NK-92 (cell line): Measurements from ENCODE around the gene RALGAPA2.

Source experiments
- DNase-seq: peaks from one replicate; lab custom pipeline; 2025; ENCODE audit not compliant: unreplicated experiment; lab: John Stamatoyannopoulos, UW

Gene RALGAPA2

DNA sequence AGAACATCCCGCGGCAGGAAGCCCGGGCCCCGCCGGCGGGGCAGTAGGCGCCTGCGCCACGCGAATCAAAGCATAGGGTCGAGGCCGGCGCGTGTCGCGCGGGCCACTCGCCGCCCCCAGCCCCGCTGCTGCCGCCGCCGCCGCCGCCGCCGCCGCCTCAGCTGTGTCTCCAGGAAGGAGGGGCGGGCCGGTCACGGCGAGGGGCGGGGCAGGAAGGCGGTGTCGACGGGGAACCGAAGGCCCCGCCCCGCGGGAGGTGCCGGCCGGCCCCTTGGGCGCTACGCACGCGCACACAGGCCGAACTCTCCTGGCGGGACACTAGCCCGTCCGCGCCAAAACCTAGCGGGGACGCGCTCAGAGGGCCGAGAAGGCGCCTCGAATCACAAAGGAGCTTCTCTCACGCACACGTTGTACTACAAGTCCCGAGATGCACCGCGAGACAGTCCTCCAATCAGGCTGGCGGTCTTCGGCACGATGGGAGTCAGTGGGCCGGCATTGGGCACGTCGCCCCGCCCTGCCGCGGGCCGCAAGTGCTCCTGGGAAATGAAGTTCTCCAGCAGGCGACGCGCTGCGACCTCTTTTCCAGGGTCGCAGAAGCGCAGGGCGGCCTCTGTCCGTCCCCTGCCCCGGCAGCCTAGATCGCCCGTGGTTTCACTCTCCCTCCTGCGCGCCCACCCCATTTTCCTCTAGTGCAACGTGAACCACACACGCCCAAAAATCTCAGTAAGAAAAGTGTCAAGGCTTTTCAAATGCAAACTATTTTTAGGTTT lies at the start of gene RALGAPA2:
RALGAPA2 (minus strand) TSS at position 171 of the 770 bp plus-strand sequence; CDS start at position 7, 164 bp downstream.
- peak; percentile 87 for DNase-seq

DNA sequence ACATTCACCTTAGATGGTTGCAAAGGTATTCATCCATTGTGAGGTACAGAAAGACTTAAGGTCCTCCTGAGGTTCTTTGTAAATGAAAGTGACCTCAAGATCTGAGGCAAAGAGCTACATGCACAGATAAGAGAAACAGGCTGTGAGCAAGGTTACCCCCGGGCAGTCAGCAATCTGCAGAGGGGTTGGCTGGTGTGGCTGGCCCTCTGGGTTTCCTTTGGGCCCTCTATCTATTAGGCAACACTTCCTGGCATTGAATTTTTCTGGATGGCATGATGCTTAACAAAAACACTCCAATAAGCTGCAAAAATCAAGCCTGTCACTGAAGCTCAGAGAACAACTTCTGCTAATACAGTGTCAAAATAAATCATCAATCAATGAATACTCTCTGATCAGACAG lies 48.9 kb upstream of the RALGAPA2 start:
- no peak for DNase-seq

DNA sequence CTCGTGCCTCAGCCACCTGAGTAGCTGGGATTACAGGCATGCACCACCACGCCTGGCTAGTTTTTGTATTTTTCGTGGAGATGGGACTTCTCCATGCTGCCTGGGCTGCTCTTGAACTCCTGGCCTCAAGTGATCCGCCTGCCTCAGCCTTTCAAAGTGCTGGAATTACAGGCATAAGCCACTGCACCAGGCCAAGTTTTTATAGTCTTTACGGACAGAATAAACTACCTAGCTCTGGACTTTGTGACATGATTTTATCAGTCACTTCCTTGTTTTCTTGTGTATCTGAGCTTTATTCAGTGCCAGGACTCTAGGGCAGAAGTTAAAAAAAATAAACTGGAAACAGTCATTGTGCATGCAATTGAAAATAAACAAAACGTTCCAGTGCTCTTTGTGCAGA lies 46.7 kb upstream of the RALGAPA2 start:
- DNase-seq: no peak

DNA sequence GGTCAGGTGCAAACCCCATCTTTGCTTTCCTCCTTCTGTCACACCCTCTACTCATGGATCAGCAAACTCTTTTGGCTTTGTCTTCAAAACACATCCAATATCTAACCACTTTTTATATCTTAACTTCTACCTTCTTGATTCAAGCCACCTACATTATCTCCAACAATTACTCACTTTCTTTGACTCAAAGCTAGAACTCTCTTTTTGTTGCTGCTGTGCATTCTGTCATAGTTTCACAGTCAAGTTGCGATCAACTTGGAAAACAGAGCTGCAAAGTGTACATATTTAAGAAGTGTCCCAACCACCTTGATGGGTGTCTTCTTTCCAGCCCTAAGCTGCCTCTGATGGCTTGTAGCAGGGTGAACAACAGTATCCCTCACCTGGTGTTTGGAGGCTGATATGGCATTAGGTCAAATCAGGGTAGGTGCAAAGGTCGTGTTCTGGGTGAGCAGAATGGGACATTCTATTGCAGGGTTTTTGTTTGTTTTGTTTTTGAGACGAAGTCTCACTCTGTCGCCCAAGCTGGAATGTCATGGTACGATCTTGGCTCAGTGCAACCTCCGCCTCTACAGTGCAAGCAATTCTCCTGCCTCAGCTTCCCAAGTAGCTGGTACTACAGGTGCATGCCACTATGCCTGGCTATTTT lies 43.4 kb upstream of the RALGAPA2 start:
- no peak for DNase-seq

DNA sequence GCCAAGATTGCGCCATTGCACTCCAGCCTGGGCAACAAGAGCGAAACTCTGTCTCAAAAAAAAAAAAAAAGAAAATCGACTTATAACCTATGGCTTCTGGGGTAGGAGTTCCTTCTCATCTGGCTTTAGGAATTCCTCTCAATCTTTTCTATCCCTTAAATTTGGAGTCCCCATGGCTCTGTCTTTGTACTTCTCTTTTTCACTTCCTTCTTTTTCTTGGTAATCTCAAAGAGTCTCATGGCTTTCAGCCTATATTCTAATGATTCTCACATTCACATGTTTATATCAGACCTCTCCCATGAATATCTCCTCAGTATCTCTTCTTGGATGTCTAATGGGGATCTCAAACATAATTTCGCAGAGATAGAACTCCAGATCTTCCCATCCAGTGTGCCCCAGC lies 42.8 kb upstream of the RALGAPA2 start:
- no peak for DNase-seq

DNA sequence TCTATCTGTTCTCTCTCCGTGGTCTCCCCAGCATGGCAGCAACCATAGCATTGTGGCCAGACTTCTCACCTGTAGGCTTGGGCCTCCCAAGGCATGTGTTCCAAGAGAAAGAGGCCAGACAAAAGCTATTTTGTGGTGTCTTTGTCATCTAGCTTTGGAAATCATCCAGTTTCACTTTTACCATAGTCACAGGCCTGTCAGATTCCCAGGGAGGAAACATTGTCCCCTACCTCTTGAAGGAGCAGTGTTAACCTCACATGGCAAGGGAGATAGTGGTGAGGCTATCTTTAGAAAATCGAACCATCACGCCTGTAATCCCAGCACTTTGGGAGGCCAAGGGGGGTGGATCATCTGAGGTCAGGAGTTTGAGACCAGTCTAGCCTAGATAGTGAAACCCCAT lies 42.3 kb upstream of the RALGAPA2 start:
- no peak for DNase-seq

DNA sequence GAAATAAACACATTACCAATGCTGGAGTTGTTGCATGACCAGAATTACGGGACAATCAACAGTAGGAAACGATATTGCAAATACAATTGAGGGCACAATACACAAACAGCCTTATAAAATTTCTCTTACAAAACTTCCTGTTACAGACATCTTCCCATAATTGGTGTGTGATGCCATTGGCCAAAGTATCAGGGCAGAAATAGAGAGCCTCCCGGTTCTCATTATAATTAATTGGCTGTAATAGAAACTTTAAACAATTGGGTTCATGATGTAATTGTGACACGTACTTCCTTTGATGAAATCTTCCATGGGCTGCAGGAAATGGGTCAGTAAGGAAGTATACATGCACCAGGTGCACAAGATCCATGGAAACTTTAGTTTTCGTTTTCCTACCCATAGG lies 40.3 kb upstream of the RALGAPA2 start:
- no peak for DNase-seq

DNA sequence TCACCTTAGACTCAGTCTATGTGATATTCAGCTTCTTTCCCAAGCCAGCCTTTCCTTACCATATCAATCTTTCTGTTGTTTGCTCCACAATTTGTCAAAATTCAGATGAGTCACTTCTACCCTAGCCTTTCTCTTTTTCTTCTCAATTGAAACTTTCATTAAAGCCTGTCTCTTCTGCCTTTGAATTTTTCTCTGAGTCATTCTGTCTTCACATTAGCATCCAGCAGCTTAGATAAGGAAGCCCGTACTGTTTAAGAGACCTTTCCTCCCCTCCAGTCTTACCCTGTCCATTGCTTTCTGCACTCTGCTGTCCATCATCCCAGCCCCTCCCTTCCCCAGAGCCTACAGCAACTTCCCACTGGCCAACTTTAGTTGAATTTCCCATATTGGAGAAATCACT lies 34.9 kb upstream of the RALGAPA2 start:
- no peak for DNase-seq

DNA sequence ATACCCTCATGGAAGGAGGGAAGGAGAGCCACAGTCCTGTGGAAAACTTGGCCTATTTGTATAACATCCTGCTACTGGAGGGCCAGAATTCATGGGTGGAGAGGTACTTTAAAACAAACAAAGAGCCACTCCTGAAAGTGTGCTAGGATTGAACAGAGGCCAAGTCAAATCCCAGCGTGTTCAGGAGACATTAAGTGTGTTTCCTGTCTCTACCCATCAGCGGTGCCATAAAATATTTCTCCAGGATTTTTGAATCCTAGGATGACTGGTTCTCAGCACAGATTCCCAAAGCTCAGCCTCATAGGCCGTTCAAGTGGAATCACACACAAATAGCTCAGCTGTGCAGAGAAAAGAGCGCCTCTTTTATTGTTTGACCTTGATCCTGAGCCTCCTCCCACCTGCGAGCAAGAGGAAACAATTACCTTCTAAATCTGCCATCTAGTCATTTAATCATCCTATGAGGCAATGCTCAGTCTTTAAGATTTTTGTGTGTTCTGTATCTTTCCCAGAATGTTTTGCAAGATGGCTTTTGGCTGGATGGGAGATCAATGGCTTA lies 31.8 kb upstream of the RALGAPA2 start:
- DNase-seq: no peak

DNA sequence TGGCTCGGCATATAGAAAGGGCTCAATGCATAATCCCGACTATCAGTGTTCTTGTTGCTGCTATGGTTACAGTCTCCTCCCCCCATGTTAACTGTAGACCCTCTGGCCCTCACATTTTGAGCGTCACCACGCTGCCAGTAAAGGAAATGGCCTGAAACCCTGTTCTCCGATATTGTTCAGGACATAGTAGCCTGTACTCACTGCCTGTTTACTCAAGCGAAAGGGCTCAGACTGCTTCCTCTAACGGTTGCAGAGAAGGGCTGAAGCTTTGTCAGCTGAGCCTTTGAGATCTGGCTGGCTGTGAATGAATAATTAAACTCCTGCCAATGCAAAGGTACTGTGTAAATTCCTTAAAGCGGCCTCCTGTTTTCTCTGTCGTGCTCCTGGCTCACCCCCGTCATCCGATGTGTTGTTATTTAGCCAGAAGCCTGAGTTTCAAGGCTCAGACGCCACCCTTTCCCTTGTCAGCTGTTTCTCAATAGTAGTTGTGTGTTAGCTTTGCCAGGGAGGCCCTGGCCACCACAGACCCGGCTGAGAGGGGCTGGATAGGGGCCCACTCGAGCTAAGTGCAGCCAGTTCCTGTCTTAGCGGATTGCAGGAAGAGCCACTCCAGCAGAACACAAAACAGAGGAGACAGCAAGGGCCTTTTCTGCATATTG lies 31.2 kb upstream of the RALGAPA2 start:
- no peak for DNase-seq

DNA sequence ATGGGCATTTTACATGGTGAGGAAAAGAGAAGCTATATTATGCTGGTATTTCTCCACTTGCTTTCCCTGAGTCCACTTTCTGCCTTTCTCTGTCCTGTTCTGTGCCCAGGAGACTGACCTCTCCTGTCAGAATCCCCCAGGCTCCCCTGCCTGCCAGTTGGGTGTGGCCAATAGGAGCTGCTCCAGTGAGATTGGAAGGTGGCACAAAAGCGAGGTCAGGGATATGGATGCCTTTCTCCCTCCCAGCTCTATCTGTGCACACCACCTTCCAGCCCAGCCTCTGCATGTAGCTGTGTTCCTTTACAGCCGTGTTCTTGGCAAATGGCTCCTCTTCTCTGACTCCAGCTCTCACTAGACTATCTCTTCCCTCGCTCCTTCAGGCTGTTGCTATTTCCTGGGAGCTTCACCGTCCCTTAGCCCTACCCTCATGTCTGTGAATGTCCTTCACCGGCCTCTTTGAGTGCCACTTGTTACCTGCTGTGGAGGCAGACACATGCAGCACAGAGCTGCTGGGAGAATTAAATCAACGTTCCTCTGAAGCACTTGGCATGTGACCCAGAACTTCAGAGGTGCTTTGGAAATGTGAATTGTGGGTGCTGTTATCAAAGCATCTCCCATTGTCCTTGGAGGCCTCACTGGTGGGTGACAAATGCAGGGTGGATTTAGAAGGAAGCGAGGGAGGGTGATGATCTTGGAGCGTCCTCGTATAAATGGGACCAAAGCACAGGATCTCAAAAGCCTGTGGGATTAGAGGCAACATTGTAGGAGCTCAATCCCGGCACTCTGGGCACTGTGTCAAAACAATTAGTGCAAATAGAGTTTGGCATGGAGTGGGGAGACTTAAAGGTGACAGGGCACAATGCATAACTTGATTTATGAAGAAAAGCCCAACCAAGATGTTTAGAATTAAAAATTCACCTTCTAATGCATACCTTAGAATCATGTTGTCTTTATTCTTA lies 28.9 kb upstream of the RALGAPA2 start:
- DNase-seq: no peak

DNA sequence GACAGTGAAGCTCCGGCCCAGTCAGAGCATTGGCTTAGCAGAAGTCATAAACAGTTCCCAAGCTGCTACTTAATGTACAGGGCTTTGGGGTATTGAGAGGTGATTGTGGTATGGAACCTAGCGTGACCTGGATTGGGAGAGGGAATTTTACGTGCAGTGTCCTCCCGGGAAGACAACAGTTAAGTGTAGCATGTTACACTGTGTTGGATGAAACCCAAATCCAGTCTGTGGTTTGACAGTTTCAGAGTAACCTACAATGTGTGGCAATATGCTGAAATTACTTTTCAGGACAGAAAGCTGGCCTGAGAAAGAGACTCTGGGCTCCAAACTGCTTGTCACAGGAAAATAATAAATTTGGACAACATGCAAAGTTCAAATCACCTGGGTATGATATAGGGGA lies 28.1 kb upstream of the RALGAPA2 start:
- no peak for DNase-seq

DNA sequence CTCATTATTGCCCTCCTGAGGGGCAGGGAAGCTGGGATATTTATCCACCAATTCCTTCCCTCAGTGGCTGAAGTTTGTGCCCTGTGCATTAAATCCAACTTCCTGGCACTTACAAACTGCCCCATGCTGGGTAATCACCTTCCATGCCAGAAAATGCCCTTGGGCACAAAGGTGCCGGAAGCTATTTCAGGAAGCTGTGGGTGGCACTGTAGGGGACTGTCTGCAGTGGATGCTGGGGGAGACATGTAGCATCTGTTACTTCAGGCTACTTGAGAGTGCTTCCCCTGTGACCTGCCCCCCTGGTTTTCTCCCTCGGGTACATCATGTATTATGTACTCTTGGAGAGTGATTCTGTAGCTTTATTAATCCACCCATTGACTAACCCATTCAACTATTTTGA lies 24.7 kb upstream of the RALGAPA2 start:
- DNase-seq: no peak

DNA sequence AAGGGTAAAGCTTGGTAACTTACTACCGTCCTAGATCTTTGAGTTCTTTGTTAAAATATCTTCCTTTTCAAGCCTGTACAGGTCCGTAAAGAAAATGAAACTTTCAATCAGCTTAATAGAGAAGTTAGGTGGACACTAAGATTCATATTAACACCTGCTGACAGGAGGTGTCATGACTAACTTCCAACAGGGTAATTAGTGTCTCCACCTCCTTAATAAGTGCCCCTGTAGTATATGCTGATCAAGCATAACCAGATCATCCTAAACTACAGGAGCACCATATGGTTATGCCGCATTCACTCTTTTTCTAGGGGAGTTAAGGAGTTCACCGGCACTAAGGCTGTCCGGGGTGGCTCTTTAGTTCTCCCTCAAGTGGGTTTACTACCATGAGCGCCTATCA lies 23.9 kb upstream of the RALGAPA2 start:
- DNase-seq: no peak

DNA sequence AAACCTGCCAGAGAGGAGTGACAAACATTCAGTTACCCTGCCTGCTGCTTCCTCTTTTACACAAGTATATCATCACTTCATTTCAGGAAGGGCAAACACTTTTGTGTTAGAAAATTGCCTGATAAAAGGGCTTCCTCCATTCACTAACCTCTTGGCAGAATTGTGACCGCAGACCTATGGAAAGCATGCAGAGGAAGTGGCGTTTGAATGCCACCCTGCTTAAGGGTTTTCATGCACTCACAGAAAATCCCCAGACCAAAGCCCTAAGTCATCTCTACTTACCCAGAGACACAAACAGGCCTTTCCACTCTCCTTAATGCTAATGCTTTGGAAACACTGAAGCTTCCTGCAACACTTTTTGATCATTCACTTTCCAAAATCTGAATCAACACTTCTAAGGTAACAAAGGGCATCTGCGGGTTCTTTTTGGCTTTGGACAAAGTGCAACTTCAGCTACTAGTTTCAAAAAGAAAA lies 22.1 kb upstream of the RALGAPA2 start:
- DNase-seq: no peak

DNA sequence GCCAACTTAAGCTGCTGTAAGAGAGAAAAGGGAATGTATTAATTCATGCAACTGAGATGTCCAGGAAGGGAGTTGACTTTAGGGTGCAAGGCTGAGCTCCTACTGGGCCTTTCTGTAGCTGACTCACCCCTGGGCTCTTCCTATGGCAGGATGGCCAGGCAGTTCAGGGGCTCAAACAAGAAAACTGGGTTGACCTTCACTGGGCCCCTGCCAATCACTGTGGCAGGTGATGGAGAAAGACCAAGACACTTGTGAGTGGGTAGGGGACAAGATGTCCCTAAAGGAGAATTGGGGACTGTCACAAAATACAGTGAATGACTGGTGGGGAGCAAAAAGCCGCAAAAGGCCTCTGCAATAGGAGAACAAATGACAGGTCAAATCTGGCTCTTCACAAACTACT lies 21.5 kb upstream of the RALGAPA2 start:
- no peak for DNase-seq

DNA sequence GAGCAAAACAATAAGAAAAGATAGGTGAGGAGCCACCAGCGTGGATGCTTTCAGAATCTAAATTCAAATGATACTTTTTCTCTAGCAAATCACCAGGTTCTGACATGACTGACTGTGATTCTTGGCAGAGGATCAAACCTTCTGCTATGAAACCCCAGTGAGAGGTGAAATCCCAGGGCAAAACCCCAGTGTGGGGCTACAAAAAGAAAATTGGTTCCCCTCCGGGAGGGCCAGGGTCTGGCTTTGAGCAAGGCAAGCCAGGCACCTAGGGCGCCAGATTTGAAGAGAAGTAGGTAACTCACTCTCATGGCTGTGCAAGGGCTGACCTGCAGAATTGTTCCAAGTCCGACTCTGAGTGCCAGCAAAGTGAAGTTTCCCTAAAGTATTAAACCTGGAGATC lies 20.2 kb upstream of the RALGAPA2 start:
- no peak for DNase-seq

DNA sequence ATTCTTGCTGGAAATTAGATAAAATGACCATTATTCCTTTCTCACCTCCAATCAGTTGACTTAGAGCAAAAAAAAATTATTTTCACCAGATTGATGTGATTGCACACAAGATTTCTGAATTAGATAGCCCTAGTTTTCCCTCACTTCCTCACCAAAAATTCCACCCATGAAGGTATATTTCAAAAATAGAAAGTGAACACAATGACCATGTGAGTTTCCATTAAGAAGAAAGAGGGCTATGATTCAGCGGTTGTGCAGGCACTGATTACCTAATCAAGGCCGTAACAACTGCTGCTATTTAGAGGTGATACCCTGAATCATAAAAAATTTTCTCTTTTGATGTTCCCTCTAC lies 19.5 kb upstream of the RALGAPA2 start:
- no peak for DNase-seq

DNA sequence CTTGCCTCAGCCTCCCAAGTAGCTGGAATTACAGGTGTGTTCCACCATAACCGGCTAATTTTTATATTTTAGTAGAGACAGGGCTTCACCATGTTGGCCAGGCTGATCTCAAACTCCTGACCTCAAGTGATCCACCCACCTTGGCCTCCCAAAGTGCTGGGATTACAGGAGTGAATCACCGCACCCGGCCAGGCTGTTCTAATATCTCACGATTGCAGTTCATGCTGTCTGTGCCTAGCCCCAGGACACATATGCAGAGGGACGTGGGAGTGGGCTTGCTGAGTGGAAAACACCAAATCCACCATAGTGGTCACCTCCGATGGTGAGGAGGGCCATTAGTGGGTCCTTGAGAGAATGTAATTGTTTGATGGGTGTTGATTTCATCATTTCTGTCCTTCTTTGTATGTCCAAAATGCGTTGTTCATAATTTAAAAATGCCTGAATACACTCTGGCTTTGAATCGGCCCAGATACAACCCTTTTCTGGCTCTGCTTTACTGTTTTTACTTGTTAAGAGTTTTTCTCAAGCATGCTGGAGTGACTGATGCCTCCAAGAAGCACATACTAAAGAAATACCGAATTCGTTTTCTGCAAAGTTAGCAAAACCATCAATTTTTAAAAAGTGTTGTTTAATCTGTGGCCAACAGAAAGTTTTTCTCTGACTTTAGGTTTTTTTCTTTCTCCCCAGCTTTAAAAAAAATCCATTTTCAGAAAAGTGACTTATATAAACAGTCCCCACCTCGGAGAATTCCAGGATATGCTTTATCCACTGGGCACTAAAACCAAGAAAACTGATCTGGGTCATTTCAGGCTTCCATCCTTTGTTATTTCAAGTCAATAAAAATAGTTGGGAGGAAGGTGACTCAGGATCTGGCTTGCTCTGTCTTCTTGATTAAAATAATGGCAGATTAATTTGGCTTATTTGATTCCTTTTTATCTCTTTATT lies 18.8 kb upstream of the RALGAPA2 start:
- no peak for DNase-seq

DNA sequence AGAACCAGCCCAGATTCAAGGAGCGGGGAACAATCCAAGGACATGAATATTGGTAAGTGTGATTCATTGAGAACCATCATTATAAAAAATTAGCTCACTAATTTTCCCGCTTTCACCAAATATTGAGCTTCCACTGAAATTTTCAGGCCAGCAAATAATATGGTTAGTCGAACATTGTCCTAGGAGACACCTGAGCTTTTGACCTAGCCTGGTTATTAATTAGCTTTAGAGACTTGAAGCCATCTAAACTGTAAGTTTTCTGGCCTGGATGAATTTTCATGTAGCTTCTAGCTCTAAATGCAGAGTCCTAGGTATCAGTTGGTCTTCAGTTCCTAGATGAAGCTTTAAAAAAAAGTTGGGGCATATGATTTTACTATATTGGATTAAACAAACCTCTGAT lies 17.1 kb upstream of the RALGAPA2 start:
- DNase-seq: no peak
